Measurements from ENCODE around the gene XPC. TPM values are rescaled to one million over a fixed set of nuclear protein-coding genes. Genes with fewer than 3 reads are reported as not detected.

Gene XPC
- total RNA-seq, 1 experiment from 2014 or later = 34.9 TPM

DNA sequence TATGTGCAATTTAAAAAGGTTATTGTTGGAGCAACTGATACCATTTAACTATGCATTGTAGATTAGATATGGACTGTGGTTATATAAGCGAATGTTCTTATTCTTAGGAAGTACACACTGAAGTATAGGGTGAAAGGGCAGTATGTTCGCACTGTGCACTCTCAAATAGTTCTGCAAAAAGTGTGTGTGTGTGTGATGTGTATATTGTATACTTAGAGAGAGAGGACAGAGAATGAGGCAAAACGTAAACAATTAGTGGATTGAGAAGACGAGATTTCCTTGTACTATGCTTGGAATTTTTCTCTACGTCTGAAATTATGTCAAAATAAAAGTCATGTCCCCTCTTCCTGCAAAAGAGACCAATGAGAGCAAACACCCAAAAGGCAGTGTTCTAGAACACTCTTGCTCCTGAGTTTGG, 30.6 kb upstream of the XPC start:
- no peaks in the 10 kb centered on the region for H3K36me3 Mint-ChIP-seq
- DNase-seq (ENCODE audit: low spot score) = no peak
- no peak for ATAC-seq
- CTCF ChIA-PET = interaction anchor here (1.1 kb wide), 1 partner anchor 190 kb away, joined by 4 read pairs; no protein-coding TSS in a partner anchor
- POLR2A ChIA-PET = no interaction called here
- H3K4me1 Mint-ChIP-seq = 0 out of 2 replicates have a peak, but pooled peaks cover 8% of the 10 kb centered on the region
- H3K27ac Mint-ChIP-seq = no peak overlapping the region
- H3K4me3 Mint-ChIP-seq = no peak overlapping the region
- no peak for TF ChIP-seq ZNF317 (CRISPR knock-in tag; IDR thresholded peaks at IDR 0.05; ENCODE audit: borderline replicate concordance, low read depth)
- TF ChIP-seq ZNF263 (CRISPR knock-in tag; IDR thresholded peaks at IDR 0.05; ENCODE audit: low read depth) = no peak
- TF ChIP-seq MXD4 (CRISPR knock-in tag; IDR thresholded peaks at IDR 0.05; ENCODE audit: borderline replicate concordance) = no peak
- TF ChIP-seq JAZF1 (CRISPR knock-in tag; IDR thresholded peaks at IDR 0.05) = no peak
- TF ChIP-seq, protein P1, sequence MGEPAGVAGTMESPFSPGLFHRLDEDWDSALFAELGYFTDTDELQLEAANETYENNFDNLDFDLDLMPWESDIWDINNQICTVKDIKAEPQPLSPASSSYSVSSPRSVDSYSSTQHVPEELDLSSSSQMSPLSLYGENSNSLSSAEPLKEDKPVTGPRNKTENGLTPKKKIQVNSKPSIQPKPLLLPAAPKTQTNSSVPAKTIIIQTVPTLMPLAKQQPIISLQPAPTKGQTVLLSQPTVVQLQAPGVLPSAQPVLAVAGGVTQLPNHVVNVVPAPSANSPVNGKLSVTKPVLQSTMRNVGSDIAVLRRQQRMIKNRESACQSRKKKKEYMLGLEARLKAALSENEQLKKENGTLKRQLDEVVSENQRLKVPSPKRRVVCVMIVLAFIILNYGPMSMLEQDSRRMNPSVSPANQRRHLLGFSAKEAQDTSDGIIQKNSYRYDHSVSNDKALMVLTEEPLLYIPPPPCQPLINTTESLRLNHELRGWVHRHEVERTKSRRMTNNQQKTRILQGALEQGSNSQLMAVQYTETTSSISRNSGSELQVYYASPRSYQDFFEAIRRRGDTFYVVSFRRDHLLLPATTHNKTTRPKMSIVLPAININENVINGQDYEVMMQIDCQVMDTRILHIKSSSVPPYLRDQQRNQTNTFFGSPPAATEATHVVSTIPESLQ (CRISPR knock-in tag; IDR thresholded peaks at IDR 0.05) = no peak
- TF ChIP-seq RORB (CRISPR knock-in tag; IDR thresholded peaks at IDR 0.05) = no peak
- no peak for TF ChIP-seq EMX1 (CRISPR knock-in tag; IDR thresholded peaks at IDR 0.05)
- no peaks in the 10 kb centered on the region for H3K9me3 Mint-ChIP-seq
- no peaks in the 10 kb centered on the region; the same call in 1 of the 2 replicates for H3K27me3 Mint-ChIP-seq (ENCODE audit: low read depth)

DNA sequence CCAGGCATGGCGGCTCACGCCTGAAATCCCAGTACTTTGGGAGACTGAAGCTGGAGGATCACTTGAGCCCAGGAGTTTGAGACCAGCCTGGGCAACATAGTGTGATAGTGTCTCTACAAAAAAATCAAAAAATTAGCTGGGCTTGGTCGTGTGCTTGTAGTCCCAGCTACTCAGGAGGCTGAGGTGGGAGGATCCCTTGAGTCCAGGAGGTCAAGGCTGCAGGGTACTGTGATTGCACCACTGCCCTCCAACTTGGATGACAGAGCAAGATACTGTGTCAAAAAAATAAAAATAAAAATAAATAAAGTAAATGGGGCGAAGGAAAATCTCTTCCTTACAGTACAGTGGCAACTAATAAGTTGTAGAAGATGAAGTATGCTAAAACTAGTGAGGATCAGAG, 29.8 kb upstream of the XPC start:
- Mint-ChIP-seq H3K27ac (no peak overlapping the region), H3K4me3 (no peak overlapping the region), H3K27me3 (ENCODE audit: low read depth) (no peaks in the 10 kb centered on the region; the same call in 1 of the 2 replicates), H3K9me3 (no peaks in the 10 kb centered on the region), H3K36me3 (no peaks in the 10 kb centered on the region), H3K4me1 (peaks cover 12% of the 10 kb centered on the region; the same call in 1 of the 2 replicates)
- ATAC-seq = no peak
- TF ChIP-seq, protein P2, sequence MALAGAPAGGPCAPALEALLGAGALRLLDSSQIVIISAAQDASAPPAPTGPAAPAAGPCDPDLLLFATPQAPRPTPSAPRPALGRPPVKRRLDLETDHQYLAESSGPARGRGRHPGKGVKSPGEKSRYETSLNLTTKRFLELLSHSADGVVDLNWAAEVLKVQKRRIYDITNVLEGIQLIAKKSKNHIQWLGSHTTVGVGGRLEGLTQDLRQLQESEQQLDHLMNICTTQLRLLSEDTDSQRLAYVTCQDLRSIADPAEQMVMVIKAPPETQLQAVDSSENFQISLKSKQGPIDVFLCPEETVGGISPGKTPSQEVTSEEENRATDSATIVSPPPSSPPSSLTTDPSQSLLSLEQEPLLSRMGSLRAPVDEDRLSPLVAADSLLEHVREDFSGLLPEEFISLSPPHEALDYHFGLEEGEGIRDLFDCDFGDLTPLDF (CRISPR knock-in tag; IDR thresholded peaks at IDR 0.05) = no peak
- TF ChIP-seq RORB (CRISPR knock-in tag; IDR thresholded peaks at IDR 0.05) (no peak), FOXP1 (CRISPR knock-in tag; IDR thresholded peaks at IDR 0.05; ENCODE audit: borderline replicate concordance) (no peak), NFE2L1 (CRISPR knock-in tag; IDR thresholded peaks at IDR 0.05) (no peak), HMGA2 (CRISPR knock-in tag; IDR thresholded peaks at IDR 0.05) (no peak), ZNF423 (CRISPR knock-in tag; IDR thresholded peaks at IDR 0.05) (no peak), OVOL2 (CRISPR knock-in tag; IDR thresholded peaks at IDR 0.05; ENCODE audit: borderline replicate concordance) (no peak), ZBTB21 (CRISPR knock-in tag; IDR thresholded peaks at IDR 0.05; ENCODE audit: borderline replicate concordance) (no peak), NFATC4 (CRISPR knock-in tag; IDR thresholded peaks at IDR 0.05) (no peak), SOX15 (CRISPR knock-in tag; IDR thresholded peaks at IDR 0.05) (no peak)
- TF ChIP-seq, protein P3, sequence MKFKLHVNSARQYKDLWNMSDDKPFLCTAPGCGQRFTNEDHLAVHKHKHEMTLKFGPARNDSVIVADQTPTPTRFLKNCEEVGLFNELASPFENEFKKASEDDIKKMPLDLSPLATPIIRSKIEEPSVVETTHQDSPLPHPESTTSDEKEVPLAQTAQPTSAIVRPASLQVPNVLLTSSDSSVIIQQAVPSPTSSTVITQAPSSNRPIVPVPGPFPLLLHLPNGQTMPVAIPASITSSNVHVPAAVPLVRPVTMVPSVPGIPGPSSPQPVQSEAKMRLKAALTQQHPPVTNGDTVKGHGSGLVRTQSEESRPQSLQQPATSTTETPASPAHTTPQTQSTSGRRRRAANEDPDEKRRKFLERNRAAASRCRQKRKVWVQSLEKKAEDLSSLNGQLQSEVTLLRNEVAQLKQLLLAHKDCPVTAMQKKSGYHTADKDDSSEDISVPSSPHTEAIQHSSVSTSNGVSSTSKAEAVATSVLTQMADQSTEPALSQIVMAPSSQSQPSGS (CRISPR knock-in tag; IDR thresholded peaks at IDR 0.05; ENCODE audit: borderline replicate concordance, low read depth) = no peak
- TF ChIP-seq, protein P4, sequence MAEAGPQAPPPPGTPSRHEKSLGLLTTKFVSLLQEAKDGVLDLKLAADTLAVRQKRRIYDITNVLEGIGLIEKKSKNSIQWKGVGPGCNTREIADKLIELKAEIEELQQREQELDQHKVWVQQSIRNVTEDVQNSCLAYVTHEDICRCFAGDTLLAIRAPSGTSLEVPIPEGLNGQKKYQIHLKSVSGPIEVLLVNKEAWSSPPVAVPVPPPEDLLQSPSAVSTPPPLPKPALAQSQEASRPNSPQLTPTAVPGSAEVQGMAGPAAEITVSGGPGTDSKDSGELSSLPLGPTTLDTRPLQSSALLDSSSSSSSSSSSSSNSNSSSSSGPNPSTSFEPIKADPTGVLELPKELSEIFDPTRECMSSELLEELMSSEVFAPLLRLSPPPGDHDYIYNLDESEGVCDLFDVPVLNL (CRISPR knock-in tag; IDR thresholded peaks at IDR 0.05; ENCODE audit: borderline replicate concordance, low read depth) = no peak
- TF ChIP-seq, protein P5, sequence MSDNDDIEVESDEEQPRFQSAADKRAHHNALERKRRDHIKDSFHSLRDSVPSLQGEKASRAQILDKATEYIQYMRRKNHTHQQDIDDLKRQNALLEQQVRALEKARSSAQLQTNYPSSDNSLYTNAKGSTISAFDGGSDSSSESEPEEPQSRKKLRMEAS (CRISPR knock-in tag; IDR thresholded peaks at IDR 0.05) = no peak
- TF ChIP-seq, protein P6, sequence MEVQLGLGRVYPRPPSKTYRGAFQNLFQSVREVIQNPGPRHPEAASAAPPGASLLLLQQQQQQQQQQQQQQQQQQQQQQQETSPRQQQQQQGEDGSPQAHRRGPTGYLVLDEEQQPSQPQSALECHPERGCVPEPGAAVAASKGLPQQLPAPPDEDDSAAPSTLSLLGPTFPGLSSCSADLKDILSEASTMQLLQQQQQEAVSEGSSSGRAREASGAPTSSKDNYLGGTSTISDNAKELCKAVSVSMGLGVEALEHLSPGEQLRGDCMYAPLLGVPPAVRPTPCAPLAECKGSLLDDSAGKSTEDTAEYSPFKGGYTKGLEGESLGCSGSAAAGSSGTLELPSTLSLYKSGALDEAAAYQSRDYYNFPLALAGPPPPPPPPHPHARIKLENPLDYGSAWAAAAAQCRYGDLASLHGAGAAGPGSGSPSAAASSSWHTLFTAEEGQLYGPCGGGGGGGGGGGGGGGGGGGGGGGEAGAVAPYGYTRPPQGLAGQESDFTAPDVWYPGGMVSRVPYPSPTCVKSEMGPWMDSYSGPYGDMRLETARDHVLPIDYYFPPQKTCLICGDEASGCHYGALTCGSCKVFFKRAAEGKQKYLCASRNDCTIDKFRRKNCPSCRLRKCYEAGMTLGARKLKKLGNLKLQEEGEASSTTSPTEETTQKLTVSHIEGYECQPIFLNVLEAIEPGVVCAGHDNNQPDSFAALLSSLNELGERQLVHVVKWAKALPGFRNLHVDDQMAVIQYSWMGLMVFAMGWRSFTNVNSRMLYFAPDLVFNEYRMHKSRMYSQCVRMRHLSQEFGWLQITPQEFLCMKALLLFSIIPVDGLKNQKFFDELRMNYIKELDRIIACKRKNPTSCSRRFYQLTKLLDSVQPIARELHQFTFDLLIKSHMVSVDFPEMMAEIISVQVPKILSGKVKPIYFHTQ (CRISPR knock-in tag; IDR thresholded peaks at IDR 0.05) = no peak
- TF ChIP-seq, protein P7, sequence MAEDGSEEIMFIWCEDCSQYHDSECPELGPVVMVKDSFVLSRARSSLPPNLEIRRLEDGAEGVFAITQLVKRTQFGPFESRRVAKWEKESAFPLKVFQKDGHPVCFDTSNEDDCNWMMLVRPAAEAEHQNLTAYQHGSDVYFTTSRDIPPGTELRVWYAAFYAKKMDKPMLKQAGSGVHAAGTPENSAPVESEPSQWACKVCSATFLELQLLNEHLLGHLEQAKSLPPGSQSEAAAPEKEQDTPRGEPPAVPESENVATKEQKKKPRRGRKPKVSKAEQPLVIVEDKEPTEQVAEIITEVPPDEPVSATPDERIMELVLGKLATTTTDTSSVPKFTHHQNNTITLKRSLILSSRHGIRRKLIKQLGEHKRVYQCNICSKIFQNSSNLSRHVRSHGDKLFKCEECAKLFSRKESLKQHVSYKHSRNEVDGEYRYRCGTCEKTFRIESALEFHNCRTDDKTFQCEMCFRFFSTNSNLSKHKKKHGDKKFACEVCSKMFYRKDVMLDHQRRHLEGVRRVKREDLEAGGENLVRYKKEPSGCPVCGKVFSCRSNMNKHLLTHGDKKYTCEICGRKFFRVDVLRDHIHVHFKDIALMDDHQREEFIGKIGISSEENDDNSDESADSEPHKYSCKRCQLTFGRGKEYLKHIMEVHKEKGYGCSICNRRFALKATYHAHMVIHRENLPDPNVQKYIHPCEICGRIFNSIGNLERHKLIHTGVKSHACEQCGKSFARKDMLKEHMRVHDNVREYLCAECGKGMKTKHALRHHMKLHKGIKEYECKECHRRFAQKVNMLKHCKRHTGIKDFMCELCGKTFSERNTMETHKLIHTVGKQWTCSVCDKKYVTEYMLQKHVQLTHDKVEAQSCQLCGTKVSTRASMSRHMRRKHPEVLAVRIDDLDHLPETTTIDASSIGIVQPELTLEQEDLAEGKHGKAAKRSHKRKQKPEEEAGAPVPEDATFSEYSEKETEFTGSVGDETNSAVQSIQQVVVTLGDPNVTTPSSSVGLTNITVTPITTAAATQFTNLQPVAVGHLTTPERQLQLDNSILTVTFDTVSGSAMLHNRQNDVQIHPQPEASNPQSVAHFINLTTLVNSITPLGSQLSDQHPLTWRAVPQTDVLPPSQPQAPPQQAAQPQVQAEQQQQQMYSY (CRISPR knock-in tag; IDR thresholded peaks at IDR 0.05) = no peak
- TF ChIP-seq, protein P8, sequence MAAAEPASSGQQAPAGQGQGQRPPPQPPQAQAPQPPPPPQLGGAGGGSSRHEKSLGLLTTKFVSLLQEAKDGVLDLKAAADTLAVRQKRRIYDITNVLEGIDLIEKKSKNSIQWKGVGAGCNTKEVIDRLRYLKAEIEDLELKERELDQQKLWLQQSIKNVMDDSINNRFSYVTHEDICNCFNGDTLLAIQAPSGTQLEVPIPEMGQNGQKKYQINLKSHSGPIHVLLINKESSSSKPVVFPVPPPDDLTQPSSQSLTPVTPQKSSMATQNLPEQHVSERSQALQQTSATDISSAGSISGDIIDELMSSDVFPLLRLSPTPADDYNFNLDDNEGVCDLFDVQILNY (CRISPR knock-in tag; IDR thresholded peaks at IDR 0.05) = no peak
- POLR2A ChIA-PET = no interaction called here
- no peak for DNase-seq (ENCODE audit: low spot score)
- CTCF ChIA-PET = no interaction called here

Data from WTC11 (cell line).